ENCODE data around the gene WIPF2.

WIPF2 gene, protein sequence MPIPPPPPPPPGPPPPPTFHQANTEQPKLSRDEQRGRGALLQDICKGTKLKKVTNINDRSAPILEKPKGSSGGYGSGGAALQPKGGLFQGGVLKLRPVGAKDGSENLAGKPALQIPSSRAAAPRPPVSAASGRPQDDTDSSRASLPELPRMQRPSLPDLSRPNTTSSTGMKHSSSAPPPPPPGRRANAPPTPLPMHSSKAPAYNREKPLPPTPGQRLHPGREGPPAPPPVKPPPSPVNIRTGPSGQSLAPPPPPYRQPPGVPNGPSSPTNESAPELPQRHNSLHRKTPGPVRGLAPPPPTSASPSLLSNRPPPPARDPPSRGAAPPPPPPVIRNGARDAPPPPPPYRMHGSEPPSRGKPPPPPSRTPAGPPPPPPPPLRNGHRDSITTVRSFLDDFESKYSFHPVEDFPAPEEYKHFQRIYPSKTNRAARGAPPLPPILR

DNA sequence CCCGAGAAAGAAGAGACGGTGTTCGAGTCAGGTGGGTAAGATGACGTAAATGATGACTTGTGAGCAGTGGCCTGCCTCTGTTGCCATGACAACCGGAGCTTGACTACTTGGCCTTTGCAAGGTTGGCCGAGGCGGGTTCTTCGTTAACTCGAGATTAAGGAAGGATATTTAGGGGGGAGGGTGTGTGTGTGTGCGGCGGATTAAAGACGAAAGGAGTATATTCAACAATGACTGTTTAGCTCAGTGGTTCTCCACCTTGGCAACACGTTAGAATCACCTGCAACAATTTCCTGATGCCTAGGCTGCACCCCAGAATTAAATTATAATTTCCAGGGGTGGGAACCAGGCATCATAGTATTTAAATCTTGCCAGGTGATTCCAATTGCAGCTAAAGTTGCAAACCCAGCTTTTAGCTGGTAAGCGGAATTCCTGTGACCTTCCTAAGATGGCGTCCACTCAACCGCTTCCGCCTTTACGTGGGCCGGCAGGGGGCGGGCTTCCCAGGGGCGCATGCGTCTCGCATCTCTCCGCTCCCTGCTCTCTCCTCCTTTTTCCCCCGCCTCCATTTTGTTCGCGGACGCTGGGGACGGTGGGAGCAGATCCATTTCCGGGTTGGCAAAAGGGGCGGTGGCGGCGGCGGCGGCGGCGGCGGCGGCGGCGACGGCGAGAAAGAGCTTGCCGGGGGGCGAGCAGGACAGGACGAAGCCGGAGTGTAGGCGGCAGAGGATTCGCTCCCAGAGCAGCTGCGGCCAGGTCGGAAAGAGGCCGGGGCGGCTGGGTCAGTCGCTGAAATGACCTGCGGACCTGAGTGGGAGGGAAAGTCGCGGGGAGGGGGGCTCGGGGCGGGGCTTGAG is at the start of gene WIPF2:
Gene WIPF2, plus strand, starts transcription at position 565 of the 854 bp plus-strand sequence. CDS start 37,156 bp downstream, outside the sequence.
- DNase-seq, result peak; percentile 96

DNA sequence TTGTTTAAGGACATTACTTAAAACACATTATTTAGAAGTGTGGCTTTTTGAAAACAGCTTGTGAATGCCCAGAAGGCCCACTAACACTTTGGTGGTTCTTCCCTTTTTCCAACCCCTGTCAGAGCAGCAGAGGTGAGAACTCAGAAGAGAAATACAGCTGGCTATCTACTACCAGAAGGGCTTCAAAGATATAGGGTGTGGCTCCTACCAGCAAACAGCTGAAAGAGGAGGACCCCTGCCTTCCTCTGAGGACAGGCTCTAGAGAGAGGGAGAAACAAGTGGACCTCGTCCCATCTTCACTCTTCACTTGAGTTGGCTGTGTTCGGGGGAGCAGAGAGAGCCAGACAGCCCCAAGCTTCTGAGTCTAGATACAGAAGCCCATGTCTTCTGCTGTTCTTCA is 48.8 kb upstream of the WIPF2 start:
- no peak for DNase-seq

DNA sequence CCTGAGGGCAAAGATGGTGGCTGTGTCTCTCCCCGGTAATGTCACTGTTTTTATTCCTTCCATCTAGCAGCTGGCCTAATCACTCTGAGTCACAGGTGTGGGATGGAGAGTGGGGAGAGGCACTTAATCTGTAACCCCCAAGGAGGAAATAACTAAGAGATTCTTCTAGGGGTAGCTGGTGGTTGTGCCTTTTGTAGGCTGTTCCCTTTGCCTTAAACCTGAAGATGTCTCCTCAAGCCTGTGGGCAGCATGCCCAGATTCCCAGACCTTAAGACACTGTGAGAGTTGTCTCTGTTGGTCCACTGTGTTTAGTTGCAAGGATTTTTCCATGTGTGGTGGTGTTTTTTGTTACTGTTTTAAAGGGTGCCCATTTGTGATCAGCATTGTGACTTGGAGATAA is 47.4 kb upstream of the WIPF2 start:
- no peak for DNase-seq

DNA sequence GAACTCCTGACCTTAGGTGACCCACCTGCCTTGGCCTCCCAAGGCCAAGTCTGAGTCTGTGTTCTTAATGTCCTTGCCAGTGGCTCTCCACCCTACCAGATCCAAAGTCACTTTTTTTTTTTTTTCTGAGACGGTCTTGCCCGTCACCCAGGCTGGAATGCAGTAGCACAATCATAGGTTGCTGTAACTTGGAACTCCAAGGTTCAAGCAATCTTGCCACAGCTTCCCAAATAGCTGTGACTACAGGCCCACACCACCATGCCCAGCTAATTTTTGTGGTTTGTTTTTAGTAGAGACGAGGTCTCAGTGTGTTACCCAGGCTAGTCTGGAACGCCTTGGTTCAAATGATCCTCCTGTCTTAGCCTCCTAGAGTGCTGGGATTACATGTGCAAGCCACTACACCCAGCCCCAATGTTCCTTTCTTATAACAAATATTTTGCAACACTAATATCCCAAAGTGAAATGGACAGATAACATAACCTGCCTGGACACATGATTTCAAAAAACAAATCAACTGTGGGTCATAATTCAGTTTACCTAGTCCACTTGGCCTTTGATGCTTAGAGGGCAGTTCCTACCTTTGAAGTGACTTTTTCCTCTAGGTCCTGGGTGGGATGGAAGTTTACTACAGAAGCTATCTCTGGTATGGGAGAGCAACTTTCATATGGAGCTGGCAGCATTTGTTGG is 45.9 kb upstream of the WIPF2 start:
- DNase-seq, result no peak

DNA sequence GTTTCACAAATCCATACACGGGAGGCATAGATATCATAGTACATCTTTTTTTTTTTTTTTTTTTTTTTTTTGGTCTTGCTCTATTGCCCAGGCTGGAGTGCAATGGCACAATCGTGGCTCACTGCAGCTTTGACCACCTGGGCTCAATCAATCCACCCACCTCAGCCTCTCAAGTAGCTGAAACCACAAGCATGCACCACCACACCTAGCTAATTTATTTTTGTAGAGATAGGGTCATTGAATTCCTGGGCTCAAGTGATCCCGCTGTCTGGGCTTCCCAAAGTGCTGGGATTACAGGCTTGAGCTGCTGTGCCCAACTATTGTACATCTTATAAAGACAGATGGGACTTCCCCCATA is 45.3 kb upstream of the WIPF2 start:
- DNase-seq, result no peak

DNA sequence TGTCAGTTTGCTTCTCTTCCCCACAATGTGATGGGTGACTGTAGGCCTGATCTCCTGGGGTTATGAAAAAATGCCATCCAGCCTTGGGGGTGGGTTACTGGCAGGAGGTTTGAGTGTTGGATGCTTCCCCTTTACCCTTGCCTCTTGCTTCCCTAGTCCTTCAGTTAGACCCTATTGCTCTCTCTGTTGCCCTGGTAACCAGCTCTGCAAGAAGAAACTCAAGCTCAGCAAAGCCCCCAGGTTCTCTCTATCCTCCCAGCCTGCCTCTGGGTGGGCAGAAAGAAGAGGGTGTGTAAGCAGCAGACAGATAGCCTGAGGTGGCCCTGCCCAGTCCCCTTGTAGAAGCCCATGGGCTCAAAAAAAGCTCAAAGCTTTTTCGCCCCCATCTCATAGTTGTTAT is 44.6 kb upstream of the WIPF2 start:
- no peak for DNase-seq

DNA sequence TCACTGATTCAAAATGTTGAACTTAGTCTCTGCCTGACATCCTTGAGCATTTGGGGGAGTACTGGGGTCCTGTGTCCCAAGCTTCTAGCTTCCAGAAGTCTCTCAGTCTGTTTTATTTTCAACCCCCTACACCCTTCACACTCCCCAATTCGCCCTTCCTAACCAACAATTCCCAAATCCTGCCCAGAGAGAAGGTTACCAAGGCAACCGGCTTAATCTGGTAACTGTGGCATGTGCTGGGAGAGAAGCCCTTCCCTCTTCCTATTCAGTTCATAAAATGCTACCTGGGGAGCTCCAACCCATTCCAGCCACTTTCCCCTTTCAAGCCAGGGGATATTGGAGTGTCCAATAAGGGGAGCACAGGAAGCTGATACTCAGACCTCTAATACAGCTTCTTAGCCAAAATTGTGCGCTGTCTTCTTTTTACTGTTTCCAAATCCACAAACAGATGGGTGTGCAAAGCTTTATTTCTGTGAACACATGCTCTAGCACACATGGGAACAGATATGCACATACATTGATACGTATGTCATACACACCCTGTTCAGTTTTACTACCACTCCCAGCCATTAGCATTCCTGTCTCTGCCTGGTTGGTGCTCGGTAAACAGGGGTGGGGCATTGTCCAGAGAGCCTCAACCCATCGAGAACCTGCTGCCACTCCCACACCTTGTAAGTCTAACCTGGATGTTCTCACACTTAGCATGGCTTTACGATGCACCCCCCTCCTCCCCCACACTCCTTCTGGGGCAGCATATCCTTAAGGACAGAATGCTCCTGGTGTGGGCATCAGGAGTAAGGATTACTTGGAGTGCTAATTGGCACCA is 43.0 kb upstream of the WIPF2 start:
- DNase-seq, result no peak

DNA sequence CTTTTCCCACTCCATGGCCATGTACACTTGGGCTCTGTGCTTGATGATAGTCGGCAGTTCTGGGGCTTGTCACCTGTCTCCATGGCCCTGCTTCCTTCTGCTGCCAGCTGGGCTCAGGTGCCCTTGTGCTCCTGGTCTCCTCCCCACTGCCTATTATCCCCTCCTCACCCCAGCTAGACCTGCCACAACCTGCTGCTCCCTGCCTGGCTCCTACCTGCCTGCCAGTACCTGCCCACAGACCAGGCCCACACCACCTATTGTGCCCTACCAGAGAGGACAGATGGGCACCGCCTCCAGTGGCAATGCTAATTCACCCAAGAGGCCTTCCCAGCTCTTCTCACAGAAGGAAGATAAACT is 42.4 kb upstream of the WIPF2 start:
- no peak for DNase-seq

DNA sequence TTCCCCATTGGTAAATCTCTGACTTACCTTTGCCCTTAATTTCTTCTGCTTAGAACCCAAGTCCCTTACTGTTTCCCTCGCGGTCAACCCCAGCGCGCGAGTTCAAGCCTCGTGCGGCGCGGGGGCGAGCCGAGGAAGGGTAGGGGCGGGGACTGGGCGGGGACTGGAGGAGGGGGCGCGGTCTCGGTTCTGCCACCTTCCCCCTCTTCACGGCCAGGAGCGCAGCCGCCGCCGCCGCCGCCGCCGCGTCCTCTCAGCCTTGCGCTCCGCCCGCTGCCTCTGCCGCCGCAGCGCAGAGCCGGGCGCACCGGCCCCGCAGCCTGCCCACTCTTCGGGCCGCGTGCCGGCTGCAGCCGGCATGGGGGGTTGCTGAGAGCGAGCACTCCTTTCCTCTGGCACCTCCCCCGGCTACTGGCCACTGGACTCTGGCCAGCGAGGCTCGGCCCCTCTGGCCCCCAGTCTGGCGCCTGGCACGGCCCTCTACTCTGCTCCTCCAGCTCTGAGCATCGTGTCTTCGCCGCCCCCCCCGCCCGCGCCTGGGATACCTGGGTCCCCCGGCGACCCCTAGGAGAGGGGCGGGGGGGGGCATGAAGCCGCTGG is 41.7 kb upstream of the WIPF2 start, which contains the start of gene RAPGEFL1:
Gene RAPGEFL1, plus strand, starts transcription at position 196 of the 600 bp plus-strand sequence. Its CDS starts 392 bp downstream, at position 588.
- peak; percentile 87 for DNase-seq

DNA sequence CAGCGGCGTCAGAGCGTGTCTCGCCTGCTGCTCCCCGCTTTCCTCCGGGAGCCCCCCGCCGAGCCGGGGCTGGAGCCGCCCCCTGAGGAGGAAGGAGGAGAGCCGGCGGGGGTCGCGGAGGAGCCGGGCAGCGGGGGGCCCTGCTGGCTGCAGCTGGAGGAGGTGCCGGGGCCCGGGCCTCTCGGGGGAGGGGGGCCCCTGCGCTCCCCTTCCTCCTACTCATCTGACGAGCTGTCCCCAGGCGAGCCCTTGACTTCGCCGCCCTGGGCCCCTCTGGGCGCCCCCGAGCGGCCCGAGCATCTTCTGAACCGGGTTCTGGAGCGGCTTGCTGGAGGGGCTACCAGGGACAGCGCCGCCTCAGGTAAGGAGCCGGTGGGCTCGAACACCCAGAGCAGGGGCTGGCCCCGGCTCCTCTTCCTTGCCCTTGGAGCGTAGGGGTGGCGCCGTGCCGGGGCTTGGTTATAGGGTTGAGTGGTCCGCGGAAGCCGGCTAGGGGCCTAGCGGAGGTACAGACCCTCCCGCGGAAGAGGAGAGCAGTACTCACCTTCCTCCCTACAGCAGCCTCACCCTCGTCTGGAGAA is 41.0 kb upstream of the WIPF2 start:
- no peak for DNase-seq

DNA sequence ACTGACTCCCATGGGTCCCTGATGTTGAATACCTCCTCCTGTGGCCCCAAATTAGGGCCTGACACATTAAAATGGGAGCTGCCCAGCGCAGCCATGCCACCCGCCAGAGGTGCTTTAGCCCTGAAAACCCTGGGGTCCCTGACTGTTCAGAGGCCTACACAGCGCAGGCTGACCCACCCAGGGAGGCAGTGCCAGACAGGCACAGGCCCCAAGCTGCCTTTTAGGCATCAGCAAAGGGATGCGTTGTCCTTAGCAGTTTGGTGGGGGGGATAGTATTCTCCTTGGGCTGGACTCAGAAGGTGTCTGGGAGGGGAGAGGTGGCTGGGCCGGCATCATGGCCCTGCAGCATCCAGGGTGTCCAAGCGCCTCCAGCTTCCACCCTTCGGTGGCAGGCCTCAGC is 40.4 kb upstream of the WIPF2 start:
- DNase-seq, result no peak

DNA sequence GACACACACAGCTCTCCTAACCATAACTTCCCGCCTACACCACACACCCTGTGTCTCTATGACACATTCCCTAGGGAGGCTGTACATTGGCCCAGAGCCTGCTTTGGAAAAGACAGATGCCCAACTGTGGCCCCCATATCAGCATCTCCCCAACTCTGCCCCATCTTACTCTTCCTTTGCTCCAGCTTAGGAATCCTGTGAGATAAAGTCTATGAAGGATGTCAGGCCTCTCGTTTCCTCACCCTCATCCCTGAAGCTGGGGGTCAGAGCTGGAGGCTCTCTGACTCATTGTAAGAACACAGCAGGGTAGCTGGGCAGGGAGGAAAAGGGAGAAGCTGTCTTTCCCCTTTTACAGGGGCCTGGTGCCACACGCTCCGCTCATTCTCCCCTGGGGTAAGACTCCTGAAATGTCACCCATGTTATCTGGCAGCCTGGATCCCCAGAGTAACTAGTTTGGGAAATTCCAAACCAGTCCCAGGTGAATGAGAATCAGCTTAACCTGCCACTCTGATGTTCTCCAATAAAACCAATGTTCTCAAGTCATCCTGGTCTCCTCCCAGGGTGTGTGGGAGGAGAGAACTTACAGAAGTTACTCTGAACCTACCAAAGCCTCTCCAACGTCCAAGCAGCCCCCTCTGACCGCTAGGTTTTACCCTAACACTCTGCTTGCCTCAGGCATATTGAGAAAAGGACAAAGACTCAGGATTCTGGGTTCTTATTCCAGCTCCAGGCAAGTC is 39.0 kb upstream of the WIPF2 start:
- no peak for DNase-seq

DNA sequence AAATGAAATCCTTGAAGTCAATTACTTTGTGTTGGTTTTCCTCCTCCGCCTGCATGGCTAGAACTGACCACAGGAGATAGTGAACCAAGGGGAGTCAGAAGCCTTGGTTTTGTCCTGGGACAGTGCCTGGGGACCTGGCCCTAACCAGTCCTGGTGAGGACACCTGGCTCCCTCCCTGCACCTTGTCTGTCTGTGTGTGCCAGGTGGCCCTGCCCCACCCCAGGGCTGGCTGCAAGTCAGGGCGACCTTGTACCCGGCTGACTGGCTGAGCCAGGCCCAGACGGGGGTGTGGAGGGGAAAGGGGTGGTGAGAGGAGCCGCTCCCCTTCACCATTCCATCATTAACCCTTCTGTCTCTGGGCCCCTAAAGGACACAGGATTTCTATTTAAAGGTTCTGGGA is 38.4 kb upstream of the WIPF2 start:
- no peak for DNase-seq

DNA sequence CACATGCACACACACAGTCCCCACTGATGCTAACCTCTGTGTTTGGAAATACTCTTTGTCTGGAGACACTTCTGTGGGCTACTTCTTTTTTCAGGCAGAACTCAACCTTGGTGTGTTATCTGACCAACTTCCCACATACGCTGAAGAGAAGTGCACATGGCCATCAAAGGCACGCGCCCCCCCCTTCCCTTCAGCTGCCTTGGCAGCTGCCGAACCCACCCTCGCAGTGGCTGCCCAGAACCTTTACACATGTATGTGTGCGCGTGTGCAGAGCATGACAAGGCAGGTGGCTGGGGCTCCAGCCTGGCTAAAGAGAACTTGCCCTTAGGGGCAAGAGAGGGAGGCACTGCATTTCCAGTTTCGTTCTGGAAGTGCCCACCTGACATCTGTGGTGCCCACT is 37.9 kb upstream of the WIPF2 start:
- no peak for DNase-seq

DNA sequence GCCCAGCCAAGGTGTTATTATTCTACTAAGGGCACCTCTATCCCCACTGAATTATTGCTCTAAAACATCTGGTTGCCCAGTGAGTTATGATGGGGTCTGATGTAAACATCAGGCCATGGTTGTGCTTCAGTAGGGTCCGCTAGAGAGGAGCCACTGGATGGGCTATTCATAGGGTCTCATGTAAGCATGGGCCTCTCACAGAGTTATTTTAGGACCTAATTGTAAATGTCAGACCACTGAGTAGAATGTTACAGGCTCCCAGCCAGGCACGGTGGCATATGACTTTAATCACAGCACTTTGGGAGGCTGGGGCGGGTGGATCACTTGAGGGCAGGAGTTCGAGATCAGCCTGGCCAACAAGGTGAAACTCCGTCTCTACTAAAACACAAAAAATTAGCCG is 36.5 kb upstream of the WIPF2 start:
- no peak for DNase-seq

DNA sequence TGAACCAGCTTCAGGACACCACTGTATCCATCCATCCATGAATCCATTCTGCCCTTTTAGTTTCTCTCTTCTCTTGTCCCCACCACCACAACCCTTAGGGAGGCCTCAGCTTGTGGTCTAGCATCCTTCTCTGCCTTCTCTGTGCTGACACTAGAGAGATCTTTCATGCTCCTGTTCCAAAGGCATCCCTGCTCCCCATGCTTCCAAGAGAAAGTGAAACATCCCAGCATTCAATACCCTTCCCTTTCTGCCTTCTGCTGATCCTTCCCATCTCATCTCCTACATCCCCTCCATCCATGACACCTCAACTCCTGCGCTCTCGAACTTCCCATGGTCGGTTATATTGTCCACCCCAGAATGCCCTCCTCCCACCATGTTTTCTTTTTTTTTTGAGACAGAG is 31.9 kb upstream of the WIPF2 start:
- no peak for DNase-seq

DNA sequence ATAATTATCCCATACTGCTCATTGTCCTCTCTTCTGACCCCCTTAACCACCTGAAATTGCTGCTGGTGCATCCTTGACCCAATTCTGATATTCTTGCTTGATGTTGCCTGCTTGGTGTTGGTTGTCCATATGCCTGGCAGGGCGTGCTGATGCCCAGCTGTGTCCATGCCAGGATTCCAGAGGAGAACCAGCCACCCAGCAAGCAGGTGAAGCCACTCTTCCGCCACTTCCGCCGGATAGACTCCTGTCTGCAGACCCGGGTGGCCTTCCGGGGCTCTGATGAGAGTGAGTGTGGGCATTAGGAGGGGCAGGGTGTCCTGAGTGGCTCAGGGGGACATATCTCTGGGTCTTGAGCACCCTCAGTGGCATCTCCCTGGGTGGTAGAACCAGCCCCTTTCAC is 30.4 kb upstream of the WIPF2 start:
- no peak for DNase-seq

DNA sequence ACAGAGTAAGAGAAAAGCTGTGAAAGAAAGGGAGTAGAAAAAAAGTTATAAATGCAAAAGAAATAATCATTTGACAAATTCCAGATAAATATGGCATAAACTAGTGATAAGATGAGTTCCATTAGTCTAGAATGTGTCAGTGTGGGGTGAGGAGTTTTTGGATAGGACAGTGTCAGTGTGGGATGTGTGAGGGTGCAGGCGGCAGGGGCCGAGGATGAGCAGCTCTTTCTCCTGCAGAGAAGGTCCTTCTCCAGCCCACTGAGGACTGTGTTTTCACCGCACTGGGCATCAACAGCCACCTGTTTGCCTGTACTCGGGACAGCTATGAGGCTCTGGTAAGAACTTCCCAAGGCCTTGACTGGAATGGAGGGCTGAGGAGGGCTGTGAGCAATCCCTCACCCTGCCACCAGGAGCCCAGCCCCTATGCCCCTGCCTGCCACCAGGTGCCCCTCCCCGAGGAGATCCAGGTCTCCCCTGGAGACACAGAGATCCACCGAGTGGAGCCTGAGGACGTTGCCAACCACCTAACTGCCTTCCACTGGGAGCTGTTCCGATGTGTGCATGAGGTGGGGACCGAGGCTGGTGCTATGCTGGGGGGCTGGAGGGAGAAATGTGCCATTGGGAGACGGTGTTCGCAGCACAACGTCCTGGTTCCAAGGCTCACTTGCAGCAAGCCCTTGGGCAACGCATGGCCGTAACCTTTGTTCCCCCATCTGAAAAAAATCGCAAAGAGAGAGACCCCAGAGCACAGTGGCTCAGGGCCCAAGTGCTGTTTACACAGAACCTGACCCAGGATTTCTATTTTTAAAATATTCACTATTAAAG is 28.7 kb upstream of the WIPF2 start:
- peak; percentile 51 for DNase-seq

DNA sequence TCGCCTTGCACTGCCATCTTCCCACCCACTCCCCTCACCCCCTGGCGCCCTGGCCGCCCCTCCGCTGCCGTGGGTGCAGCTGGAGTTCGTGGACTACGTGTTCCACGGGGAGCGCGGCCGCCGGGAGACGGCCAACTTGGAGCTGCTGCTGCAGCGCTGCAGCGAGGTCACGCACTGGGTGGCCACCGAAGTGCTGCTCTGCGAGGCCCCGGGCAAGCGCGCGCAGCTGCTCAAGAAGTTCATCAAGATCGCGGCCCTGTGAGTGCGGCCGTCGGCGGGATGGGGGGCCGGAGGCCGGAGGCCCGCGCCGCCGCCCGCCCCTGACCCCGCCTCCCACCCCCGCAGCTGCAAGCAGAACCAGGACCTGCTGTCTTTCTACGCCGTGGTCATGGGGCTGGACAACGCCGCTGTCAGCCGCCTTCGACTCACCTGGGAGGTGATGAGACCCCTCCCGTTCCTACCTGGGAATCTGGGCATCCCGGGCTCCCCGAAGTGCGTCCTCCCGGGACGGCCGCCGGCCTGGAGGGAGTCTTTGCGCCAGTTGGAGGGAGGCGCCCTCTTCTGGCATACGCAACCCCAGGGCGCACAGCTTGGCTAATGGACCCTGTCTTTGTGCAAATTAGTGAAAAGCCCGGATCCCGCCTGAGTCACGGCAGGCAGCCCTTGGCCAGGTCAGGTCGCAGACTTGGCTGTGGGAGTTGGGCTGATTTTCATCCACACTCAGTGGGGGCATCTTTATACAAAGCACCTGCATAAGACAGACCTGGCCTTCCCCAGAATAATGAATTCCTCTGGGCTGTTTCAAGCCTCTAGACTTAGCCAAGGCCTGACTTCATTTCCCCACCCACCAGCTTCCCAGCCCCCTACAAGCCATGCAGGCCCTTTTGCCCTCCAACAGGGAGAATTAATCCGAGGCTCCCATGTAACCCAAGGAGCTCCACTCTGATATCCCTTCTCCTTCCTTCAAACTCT is 27.6 kb upstream of the WIPF2 start:
- DNase-seq, result peak; percentile 65

All from activated naive CD4-positive, alpha-beta T cell treated with anti-CD3 and anti-CD28 coated beads, Interleukin-2, amount 50 U/mL, for 16 hours (primary cell).